ENCODE data around the gene ANXA7. TPM values are rescaled to one million over a fixed set of nuclear protein-coding genes. Genes with fewer than 3 reads are reported as not detected.

Gene ANXA7
- total RNA-seq, 4 donors from 2014 or later, result 51.9 to 70.1 (median 58.4) TPM

DNA sequence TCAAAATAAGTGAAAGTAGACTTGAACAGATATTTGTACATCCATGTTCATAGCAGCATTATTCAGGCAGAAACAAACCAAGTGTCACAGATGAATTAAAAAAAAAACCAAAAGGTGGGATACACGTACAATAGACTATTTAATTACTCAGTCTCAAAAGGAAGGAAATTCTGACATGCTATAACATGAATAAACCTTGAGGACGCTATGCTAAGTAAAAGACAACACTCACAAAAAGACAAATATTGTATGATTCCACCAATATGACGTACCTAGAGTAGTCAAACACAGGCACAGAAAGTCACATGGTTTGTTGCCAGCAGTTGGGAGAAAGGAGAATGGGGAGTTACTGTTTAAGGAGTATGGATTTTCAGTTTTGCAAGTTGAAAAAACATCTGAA, 37.2 kb downstream of the ANXA7 start:
- no peaks in the 10 kb centered on the region for H3K4me1 ChIP-seq
- H3K27ac ChIP-seq, result no peak overlapping the region
- TF ChIP-seq, protein P1, sequence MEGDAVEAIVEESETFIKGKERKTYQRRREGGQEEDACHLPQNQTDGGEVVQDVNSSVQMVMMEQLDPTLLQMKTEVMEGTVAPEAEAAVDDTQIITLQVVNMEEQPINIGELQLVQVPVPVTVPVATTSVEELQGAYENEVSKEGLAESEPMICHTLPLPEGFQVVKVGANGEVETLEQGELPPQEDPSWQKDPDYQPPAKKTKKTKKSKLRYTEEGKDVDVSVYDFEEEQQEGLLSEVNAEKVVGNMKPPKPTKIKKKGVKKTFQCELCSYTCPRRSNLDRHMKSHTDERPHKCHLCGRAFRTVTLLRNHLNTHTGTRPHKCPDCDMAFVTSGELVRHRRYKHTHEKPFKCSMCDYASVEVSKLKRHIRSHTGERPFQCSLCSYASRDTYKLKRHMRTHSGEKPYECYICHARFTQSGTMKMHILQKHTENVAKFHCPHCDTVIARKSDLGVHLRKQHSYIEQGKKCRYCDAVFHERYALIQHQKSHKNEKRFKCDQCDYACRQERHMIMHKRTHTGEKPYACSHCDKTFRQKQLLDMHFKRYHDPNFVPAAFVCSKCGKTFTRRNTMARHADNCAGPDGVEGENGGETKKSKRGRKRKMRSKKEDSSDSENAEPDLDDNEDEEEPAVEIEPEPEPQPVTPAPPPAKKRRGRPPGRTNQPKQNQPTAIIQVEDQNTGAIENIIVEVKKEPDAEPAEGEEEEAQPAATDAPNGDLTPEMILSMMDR (IDR thresholded peaks at IDR 0.05), result no peak
- TF ChIP-seq POLR2A (IDR thresholded peaks at IDR 0.05), result no peak
- no peak overlapping the region for H3K4me3 ChIP-seq
- peaks cover 0 to 82% (median 0%) of the 10 kb centered on the region in 3 donors for H3K36me3 ChIP-seq
- H3K27me3 ChIP-seq, result no peaks in the 10 kb centered on the region
- DNase-seq, result no peak
- H3K9me3 ChIP-seq, result no peaks in the 10 kb centered on the region

DNA sequence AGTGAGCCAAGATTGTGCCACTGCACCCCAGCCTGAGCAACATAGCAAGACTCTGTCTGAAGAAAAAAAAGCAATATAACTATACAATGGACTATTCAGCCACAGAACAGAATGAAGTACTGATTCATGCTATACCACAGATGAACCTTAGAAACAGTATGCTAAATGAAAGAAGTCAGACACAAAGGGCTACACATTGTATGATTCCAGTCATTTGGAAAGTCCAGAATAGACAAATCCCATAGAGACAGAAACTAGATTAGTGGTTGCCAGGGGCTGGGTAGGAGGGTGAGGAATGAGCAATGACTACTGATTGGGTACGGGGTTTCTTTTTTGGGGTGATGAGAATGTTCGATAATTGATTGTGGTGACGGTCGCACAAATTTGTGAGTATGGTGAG, 45.6 kb downstream of the ANXA7 start:
- no peak overlapping the region for H3K4me3 ChIP-seq
- peaks cover 0 to 56% (median 0%) of the 10 kb centered on the region in 3 donors for H3K36me3 ChIP-seq
- H3K27me3 ChIP-seq, result no peaks in the 10 kb centered on the region
- H3K4me1 ChIP-seq, result no peaks in the 10 kb centered on the region
- H3K9me3 ChIP-seq, result no peaks in the 10 kb centered on the region
- TF ChIP-seq POLR2A (IDR thresholded peaks at IDR 0.05), result no peak
- TF ChIP-seq, protein P1 (IDR thresholded peaks at IDR 0.05), result no peak
- H3K27ac ChIP-seq, result no peak overlapping the region
- no peak for DNase-seq

DNA sequence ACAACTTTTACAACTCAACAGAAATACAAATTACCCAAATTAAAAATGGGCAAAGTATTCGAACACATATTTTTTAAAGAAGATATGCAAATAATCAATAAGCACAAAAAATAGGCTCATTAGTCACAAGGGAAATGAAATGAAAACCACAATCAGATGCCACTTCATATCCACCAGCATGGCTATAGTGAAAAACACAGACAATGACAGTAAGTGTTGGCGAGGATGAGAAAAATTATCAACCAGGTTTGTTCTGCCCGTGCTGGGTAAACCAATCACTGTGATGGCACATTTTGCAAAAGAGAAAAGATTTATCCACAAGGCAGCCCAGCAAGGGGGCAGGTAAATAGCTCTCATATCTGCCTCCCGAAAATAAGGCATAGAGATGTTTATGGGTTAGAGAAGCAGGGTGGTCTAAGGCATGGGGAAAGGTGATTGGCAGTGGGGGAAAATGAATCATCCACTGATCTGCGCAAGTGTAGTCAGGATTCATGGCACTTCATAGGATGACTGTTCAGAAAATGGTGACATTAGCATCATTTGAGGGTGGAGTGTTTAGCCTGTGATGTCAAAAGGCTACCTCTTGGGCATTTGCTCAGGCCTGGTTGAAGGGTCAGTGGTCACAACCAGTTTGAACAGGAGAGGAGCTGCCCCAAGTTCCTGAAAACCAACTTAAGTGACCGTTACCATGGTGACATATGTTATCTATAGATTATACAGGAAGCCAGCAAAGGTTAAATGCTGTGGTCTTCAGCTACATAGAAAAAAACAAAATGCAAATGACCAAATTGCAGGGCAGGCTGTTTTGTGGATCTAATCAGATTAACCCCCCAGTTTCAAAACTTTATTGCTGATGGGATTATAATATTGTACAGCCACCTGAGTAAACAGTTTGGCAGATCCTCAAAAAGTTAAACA, 47.2 kb downstream of the ANXA7 start:
- no peak overlapping the region for H3K27ac ChIP-seq
- no peaks in the 10 kb centered on the region for H3K9me3 ChIP-seq
- no peaks in the 10 kb centered on the region for H3K4me1 ChIP-seq
- no peaks in the 10 kb centered on the region for H3K27me3 ChIP-seq
- H3K36me3 ChIP-seq, result peaks cover 0 to 41% (median 0%) of the 10 kb centered on the region in 3 donors
- H3K4me3 ChIP-seq, result no peak overlapping the region
- TF ChIP-seq, protein P1 (IDR thresholded peaks at IDR 0.05), result no peak
- no peak for TF ChIP-seq POLR2A (IDR thresholded peaks at IDR 0.05)
- DNase-seq, result no peak

DNA sequence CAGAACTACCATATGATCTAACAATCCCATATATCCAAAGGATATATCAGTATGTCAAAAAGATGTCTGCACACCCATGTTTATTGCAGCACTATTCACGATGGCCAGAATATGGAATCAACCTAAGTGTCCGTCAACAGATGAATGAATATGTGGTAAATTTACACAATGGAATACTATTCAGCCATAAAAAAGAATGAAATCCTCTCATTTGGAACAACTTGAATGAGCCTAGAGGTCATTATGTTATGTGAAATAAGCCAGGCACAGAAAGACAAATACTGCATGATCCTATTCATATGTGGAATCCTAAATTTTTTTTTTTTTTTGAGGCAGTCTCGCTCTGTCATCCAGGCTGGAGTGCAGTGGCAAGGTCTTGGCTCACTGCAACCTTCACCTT, 48.9 kb downstream of the ANXA7 start:
- TF ChIP-seq, protein P1 (IDR thresholded peaks at IDR 0.05), result no peak
- no peak for TF ChIP-seq POLR2A (IDR thresholded peaks at IDR 0.05)
- no peak for DNase-seq
- Histone ChIP-seq H3K4me1 (no peaks in the 10 kb centered on the region), H3K9me3 (no peaks in the 10 kb centered on the region), H3K27ac (no peak overlapping the region), H3K4me3 (no peak overlapping the region), H3K27me3 (no peaks in the 10 kb centered on the region), H3K36me3 (peaks cover 0 to 31% (median 0%) of the 10 kb centered on the region in 3 donors)

DNA sequence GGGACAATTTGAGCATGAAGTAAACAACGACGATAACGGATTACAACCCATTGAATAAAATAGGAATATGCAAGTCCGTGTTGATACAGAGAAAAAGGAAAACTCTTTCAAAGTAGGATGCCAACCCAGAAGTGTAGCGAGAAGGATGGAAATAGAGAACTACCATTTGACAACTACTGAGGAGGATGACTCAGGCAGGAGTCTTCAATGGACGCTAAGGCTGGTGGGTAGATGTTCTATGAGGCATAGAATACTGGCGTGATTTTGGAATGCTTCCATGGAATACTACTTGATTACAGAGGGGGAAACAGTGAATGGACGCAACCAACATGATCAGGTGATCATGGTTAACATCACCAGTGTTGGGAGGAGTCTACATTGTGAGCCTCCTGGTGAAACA, 54.4 kb downstream of the ANXA7 start:
- H3K9me3 ChIP-seq, result no peaks in the 10 kb centered on the region
- no peak overlapping the region for H3K4me3 ChIP-seq
- H3K27ac ChIP-seq, result no peak overlapping the region
- peaks cover 0 to 6% (median 0%) of the 10 kb centered on the region in 3 donors for H3K36me3 ChIP-seq
- no peaks in the 10 kb centered on the region for H3K27me3 ChIP-seq
- DNase-seq, result no peak
- no peaks in the 10 kb centered on the region for H3K4me1 ChIP-seq
- TF ChIP-seq, protein P1 (IDR thresholded peaks at IDR 0.05), result no peak
- TF ChIP-seq POLR2A (IDR thresholded peaks at IDR 0.05), result no peak
